Measurements from ENCODE around the gene USP7.

USP7 gene

GRCh38 chr16:8934601-8935000 is 29.1 kb downstream of the USP7 start:
- no peak for DNase-seq (ENCODE audit: extremely low spot score)
- TF ChIP-seq ELF4 (IDR thresholded peaks at IDR 0.05) (no peak), CTBP1 (IDR thresholded peaks at IDR 0.05; ENCODE audit: borderline replicate concordance) (no peak), L3MBTL2 (conservative IDR thresholded peaks at IDR 0.05) (no peak), LEF1 (IDR thresholded peaks at IDR 0.05; ENCODE audit: borderline replicate concordance) (no peak), TARDBP (IDR thresholded peaks at IDR 0.05) (no peak), FOXK2 (IDR thresholded peaks at IDR 0.05) (no peak), SUZ12 (IDR thresholded peaks at IDR 0.05) (no peak)
- TF ChIP-seq, protein P1, sequence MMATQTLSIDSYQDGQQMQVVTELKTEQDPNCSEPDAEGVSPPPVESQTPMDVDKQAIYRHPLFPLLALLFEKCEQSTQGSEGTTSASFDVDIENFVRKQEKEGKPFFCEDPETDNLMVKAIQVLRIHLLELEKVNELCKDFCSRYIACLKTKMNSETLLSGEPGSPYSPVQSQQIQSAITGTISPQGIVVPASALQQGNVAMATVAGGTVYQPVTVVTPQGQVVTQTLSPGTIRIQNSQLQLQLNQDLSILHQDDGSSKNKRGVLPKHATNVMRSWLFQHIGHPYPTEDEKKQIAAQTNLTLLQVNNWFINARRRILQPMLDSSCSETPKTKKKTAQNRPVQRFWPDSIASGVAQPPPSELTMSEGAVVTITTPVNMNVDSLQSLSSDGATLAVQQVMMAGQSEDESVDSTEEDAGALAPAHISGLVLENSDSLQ (IDR thresholded peaks at IDR 0.05), result no peak
- ChIA-PET CTCF (interaction anchor here (0.9 kb wide), 1 partner anchor 74 kb away, joined by 5 read pairs; no protein-coding TSS in a partner anchor), POLR2A (no interaction called here)

- POLR2A ChIA-PET, result no interaction called here
- CTCF ChIA-PET, result no interaction called here
- TF ChIP-seq SUZ12 (IDR thresholded peaks at IDR 0.05), result no peak
- TF ChIP-seq ZNF384 (IDR thresholded peaks at IDR 0.05), result no peak
- TF ChIP-seq TARDBP (IDR thresholded peaks at IDR 0.05), result no peak
- TF ChIP-seq FOXM1 (IDR thresholded peaks at IDR 0.05; ENCODE audit: borderline replicate concordance), result no peak
- TF ChIP-seq CTBP1 (IDR thresholded peaks at IDR 0.05; ENCODE audit: borderline replicate concordance), result no peak
- TF ChIP-seq ARNT (IDR thresholded peaks at IDR 0.05), result no peak
- no peak for TF ChIP-seq FOXK2 (IDR thresholded peaks at IDR 0.05)
- no peak for TF ChIP-seq HDGF (IDR thresholded peaks at IDR 0.05; ENCODE audit: borderline replicate concordance)
- TF ChIP-seq LEF1 (IDR thresholded peaks at IDR 0.05; ENCODE audit: borderline replicate concordance), result no peak
- TF ChIP-seq SP1 (IDR thresholded peaks at IDR 0.05), result no peak
- DNase-seq (ENCODE audit: extremely low spot score), result peak; percentile 39
These were observed 31.8 kb downstream of the USP7 start for GRCh38 chr16:8931859-8932258.

- TF ChIP-seq LEF1 (IDR thresholded peaks at IDR 0.05; ENCODE audit: borderline replicate concordance) (no peak), SUZ12 (IDR thresholded peaks at IDR 0.05) (no peak)
- TF ChIP-seq, protein P1 (IDR thresholded peaks at IDR 0.05), result peak; percentile 52; the same call in 1 of the 2 replicates
- ChIA-PET POLR2A (no interaction called here), CTCF (interaction anchor here (0.5 to 0.6 kb wide), 3 partner anchors 9 to 1585 kb away, joined by 4 read pairs; no protein-coding TSS in a partner anchor)
- no peak for DNase-seq (ENCODE audit: extremely low spot score)
These were observed 34.5 kb downstream of the USP7 start for GRCh38 chr16:8929086-8929748.

DNA sequence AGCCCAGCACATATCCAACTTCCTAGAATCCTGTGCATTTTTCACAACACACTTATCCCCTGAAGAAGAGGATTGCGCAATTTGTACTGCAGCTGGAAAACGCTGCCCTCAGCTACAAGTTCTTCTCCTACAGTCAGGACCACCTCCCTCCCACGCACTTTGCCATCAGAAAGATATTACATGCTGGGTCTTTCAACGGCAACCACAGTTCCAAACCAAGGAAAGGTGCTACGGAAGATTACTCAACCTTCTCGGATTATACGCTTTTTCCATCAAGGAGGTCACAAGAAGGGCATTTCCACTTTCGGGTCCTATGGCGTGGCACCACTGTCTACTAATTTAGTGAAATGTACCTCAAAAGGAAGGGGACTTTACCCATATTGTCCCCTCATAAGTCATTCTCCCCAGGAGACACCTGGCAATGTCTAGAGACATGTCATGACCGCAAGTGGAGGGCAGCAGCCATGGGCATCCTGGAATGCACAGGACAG is 35.2 kb downstream of the USP7 start:
- no peak for TF ChIP-seq BHLHE40 (IDR thresholded peaks at IDR 0.05; ENCODE audit: borderline replicate concordance)
- TF ChIP-seq, protein P1 (IDR thresholded peaks at IDR 0.05), result no peak
- no peak for TF ChIP-seq ZNF384 (IDR thresholded peaks at IDR 0.05)
- TF ChIP-seq FOXK2 (IDR thresholded peaks at IDR 0.05), result no peak
- no peak for TF ChIP-seq LEF1 (IDR thresholded peaks at IDR 0.05; ENCODE audit: borderline replicate concordance)
- TF ChIP-seq ARNT (IDR thresholded peaks at IDR 0.05), result no peak
- TF ChIP-seq HDGF (IDR thresholded peaks at IDR 0.05; ENCODE audit: borderline replicate concordance), result no peak
- no peak for TF ChIP-seq SUZ12 (IDR thresholded peaks at IDR 0.05)
- no peak for DNase-seq (ENCODE audit: extremely low spot score)
- CTCF ChIA-PET, result interaction anchor here (0.6 kb wide), 1 partner anchor 10 kb away, joined by 4 read pairs; no protein-coding TSS in a partner anchor
- POLR2A ChIA-PET, result no interaction called here

GRCh38 chr16:8926827-8927226 is 36.9 kb downstream of the USP7 start:
- DNase-seq (ENCODE audit: extremely low spot score), result no peak
- TF ChIP-seq ARNT (IDR thresholded peaks at IDR 0.05) (no peak), CTBP1 (IDR thresholded peaks at IDR 0.05; ENCODE audit: borderline replicate concordance) (no peak), SP1 (IDR thresholded peaks at IDR 0.05) (no peak), FOXM1 (IDR thresholded peaks at IDR 0.05; ENCODE audit: borderline replicate concordance) (no peak), BHLHE40 (IDR thresholded peaks at IDR 0.05; ENCODE audit: borderline replicate concordance) (no peak), TARDBP (IDR thresholded peaks at IDR 0.05) (no peak), FOXK2 (IDR thresholded peaks at IDR 0.05) (no peak), L3MBTL2 (conservative IDR thresholded peaks at IDR 0.05) (no peak), FOXA1 (IDR thresholded peaks at IDR 0.05) (no peak), HDGF (IDR thresholded peaks at IDR 0.05; ENCODE audit: borderline replicate concordance) (no peak), NFRKB (IDR thresholded peaks at IDR 0.05) (no peak), LEF1 (IDR thresholded peaks at IDR 0.05; ENCODE audit: borderline replicate concordance) (no peak), SUZ12 (IDR thresholded peaks at IDR 0.05) (no peak), ZNF384 (IDR thresholded peaks at IDR 0.05) (no peak), ELF4 (IDR thresholded peaks at IDR 0.05) (no peak)
- TF ChIP-seq, protein P1 (IDR thresholded peaks at IDR 0.05), result no peak
- POLR2A ChIA-PET, result no interaction called here
- CTCF ChIA-PET, result interaction anchor here (0.8 kb wide), 1 partner anchor 10 kb away, joined by 7 read pairs; no protein-coding TSS in a partner anchor

GRCh38 chr16:8925455-8925854 is 38.3 kb downstream of the USP7 start:
- POLR2A ChIA-PET, result no interaction called here
- CTCF ChIA-PET, result no interaction called here
- no peak for DNase-seq (ENCODE audit: extremely low spot score)
- TF ChIP-seq ARNT (IDR thresholded peaks at IDR 0.05) (no peak), TARDBP (IDR thresholded peaks at IDR 0.05) (no peak), BHLHE40 (IDR thresholded peaks at IDR 0.05; ENCODE audit: borderline replicate concordance) (no peak), CTBP1 (IDR thresholded peaks at IDR 0.05; ENCODE audit: borderline replicate concordance) (no peak)

Data from HEK293T (cell line).